Body of pancreas (tissue), 4 donors: Measurements from ENCODE around the gene ETS2. TPM values are rescaled to one million over a fixed set of nuclear protein-coding genes. Genes with fewer than 3 reads are reported as not detected.

Experiments used
- ATAC-seq: fragments of 150-250 bp; one replicate; pipeline ENCODE4 v1.9.1; 2016
- DNase-seq, 4 donors: peaks; one replicate each; pipeline ENCODE4 v3.0.0-alpha.2; 2019
- H3K27ac ChIP-seq, 4 donors: fragments of 200-600 bp; sonication (generic); 1 replicate in 3 of 4; 2 replicates in 1 of 4; pipeline versions ENCODE4 v1.5.1 to v1.6.1; 2016 to 2019; ENCODE audit warnings: mild to moderate bottlenecking in 1 of 4, mixed read lengths in 1 of 4, moderate library complexity in 1 of 4
- H3K27me3 ChIP-seq, 2 donors: fragments of 200-600 bp; sonication (generic); one replicate each; pipeline ENCODE4 v1.6.0; 2016; ENCODE audit warnings: mild to moderate bottlenecking in 1 of 2
- H3K36me3 ChIP-seq, 2 donors: fragments of 200-600 bp; sonication (generic); replicated peaks in 1 of 2; 2 replicates each; pipeline ENCODE4 v1.5.1; 2016; ENCODE audit warnings: low read depth in 2 of 2; ENCODE audit not compliant: insufficient read depth in 1 of 2
- H3K4me1 ChIP-seq: fragments of 200-600 bp; sonication (generic); one replicate; pipeline ENCODE4 v1.6.0; 2016
- H3K4me3 ChIP-seq, 2 donors: fragments of 200-600 bp; sonication (generic); 1 replicate in 1 of 2; 2 replicates in 1 of 2; pipeline ENCODE4 v1.5.1; 2016 to 2019
- H3K9me3 ChIP-seq, 3 donors: fragments of 200-600 bp; sonication (generic); 1 replicate in 2 of 3; 2 replicates in 1 of 3; pipeline ENCODE4 v1.5.1; 2016
- CTCF ChIP-seq, 7 experiments: fragments of 450-650 bp in 4 of 7; fragments of 200-600 bp in 3 of 7; sonication (generic) in 3 of 7; IDR thresholded peaks; one replicate each; pipeline ENCODE4 v1.5.1; 2016 to 2019; ENCODE audit warnings: antibody characterized with exemption in 7 of 7
- POLR2A ChIP-seq, 3 donors: fragments of 450-650 bp; IDR thresholded peaks; one replicate each; pipeline ENCODE4 v1.6.1; 2016; ENCODE audit warnings: antibody characterized with exemption in 3 of 3, mild to moderate bottlenecking in 2 of 3
- WGBS, 2 donors: methylation state at CpG; one replicate each; pipeline ENCODE4 v1.1.5; 2017; 5-methylcytosine and 5-hydroxymethylcytosine counted together
- intact Hi-C: fragments of 100-400 bp; cut with DNase I; formaldehyde crosslinking; loops from one replicate; pipeline ENCODE4 v1.15.1; 2023
- total RNA-seq, 2 donors: library from RNA; depleted of rRNA; stranded (reverse); fragments of >200 nt; gene quantifications; one replicate each; pipeline ENCODE4 v1.1.0, GENCODE V29; 2016

The ETS2 gene
- total RNA-seq, 2 donors from 2014 or later, result 17.9 to 25.7 TPM

GRCh38 chr21:38798081-38798480, 7.6 kb upstream of the ETS2 start:
- no peak overlapping the region for H3K27ac ChIP-seq
- TF ChIP-seq POLR2A (IDR thresholded peaks at IDR 0.05), result no peak
- no peak for TF ChIP-seq CTCF (IDR thresholded peaks at IDR 0.05)
- no peaks in the 10 kb centered on the region for H3K9me3 ChIP-seq
- ATAC-seq (no peak), DNase-seq (no peak)
- 84 to 85% methylated on average over 6 of the region's 6 CpGs for WGBS, 2 donors
- H3K36me3 ChIP-seq, result no peaks in the 10 kb centered on the region
- intact Hi-C loops, result no loop called here
- no peak overlapping the region for H3K4me3 ChIP-seq
- H3K4me1 ChIP-seq, result peaks cover 8% of the 10 kb centered on the region
- H3K27me3 ChIP-seq, result no peaks in the 10 kb centered on the region

GRCh38 chr21:38798481-38798882, 7.2 kb upstream of the ETS2 start:
- Histone ChIP-seq H3K4me1 (peaks cover 8% of the 10 kb centered on the region), H3K4me3 (no peak overlapping the region), H3K36me3 (no peaks in the 10 kb centered on the region), H3K9me3 (no peaks in the 10 kb centered on the region), H3K27me3 (no peaks in the 10 kb centered on the region), H3K27ac (no peak overlapping the region)
- intact Hi-C loops, result no loop called here
- TF ChIP-seq POLR2A (IDR thresholded peaks at IDR 0.05) (no peak), CTCF (IDR thresholded peaks at IDR 0.05) (no peak)
- ATAC-seq (no peak), DNase-seq (peak in 1 of 4 donors; percentile 30)
- WGBS, 2 donors, result 71 to 72% methylated on average over 7 of the region's 7 CpGs

- ATAC-seq, result no peak
- Histone ChIP-seq H3K27me3 (no peaks in the 10 kb centered on the region), H3K27ac (no peak overlapping the region), H3K4me3 (no peak overlapping the region), H3K36me3 (no peaks in the 10 kb centered on the region), H3K4me1 (peaks cover 7% of the 10 kb centered on the region), H3K9me3 (no peaks in the 10 kb centered on the region)
- TF ChIP-seq POLR2A (IDR thresholded peaks at IDR 0.05) (no peak), CTCF (IDR thresholded peaks at IDR 0.05) (no peak)
- no peak for DNase-seq
- intact Hi-C loops, result no loop called here
- WGBS, 2 donors, result 66 to 85% methylated on average over 5 of the region's 5 CpGs
Observed at GRCh38 chr21:38800046-38800758, 5.5 kb upstream of the ETS2 start.

- ATAC-seq (no peak), DNase-seq (no peak)
- WGBS, 2 donors, result 79 to 81% methylated on average over 12 of the region's 12 CpGs
- intact Hi-C loops, result no loop called here
- Histone ChIP-seq H3K27me3 (no peaks in the 10 kb centered on the region), H3K4me1 (peaks cover 9% of the 10 kb centered on the region), H3K4me3 (no peak overlapping the region), H3K27ac (no peak overlapping the region), H3K36me3 (no peaks in the 10 kb centered on the region), H3K9me3 (no peaks in the 10 kb centered on the region)
- no peak for TF ChIP-seq CTCF (IDR thresholded peaks at IDR 0.05)
- no peak for TF ChIP-seq POLR2A (IDR thresholded peaks at IDR 0.05)
Observed at GRCh38 chr21:38800924-38801744, 4.6 kb upstream of the ETS2 start.
